HepG2 (cell line): ENCODE data around the gene MPG. TPM values are rescaled to one million over a fixed set of nuclear protein-coding genes. Genes with fewer than 3 reads are reported as not detected.

Source experiments
- ETV6 ChIP-seq: sonication (generic); formaldehyde crosslinking; conservative IDR thresholded peaks from 2 replicates; pipeline ENCODE4 v1.4.0; 2020; ENCODE audit warnings: missing genetic modification reagents
- GATAD2A ChIP-seq: IDR thresholded peaks from 2 replicates; pipeline ENCODE4 v1.6.1; 2016
- HNRNPL ChIP-seq: fragments of 200-400 bp; formaldehyde crosslinking; IDR thresholded peaks from 2 replicates; pipeline ENCODE4 v1.6.1; 2017; ENCODE audit warnings: mild to moderate bottlenecking, low read depth, low read length
- KDM6A ChIP-seq: IDR thresholded peaks from 2 replicates; pipeline ENCODE4 v1.6.1; 2016; ENCODE audit warnings: low read depth
- MBD4 ChIP-seq: IDR thresholded peaks from 2 replicates; pipeline ENCODE4 v1.6.1; 2012; ENCODE audit warnings: low read length, inconsistent platforms, borderline replicate concordance
- NR3C1 ChIP-seq: sonication (generic); formaldehyde crosslinking; IDR thresholded peaks from 2 replicates; pipeline ENCODE4 v1.4.0; 2020; ENCODE audit warnings: missing genetic modification reagents
- PRMT3 ChIP-seq: sonication (generic); formaldehyde crosslinking; IDR thresholded peaks from 2 replicates; pipeline ENCODE4 v1.8.1; 2022; ENCODE audit warnings: low read depth, mild to moderate bottlenecking, moderate library complexity, missing genetic modification reagents, borderline replicate concordance
- RFX1 ChIP-seq: fragments of 450-650 bp; IDR thresholded peaks from 2 replicates; pipeline ENCODE4 v1.6.1; 2017
- RFXANK ChIP-seq: IDR thresholded peaks from 2 replicates; pipeline ENCODE4 v1.6.1; 2016
- SMYD3 ChIP-seq: sonication (generic); formaldehyde crosslinking; IDR thresholded peaks from 2 replicates; pipeline ENCODE4 v1.8.1; 2023; ENCODE audit warnings: mild to moderate bottlenecking, missing genetic modification reagents
- SP4 ChIP-seq: sonication (generic); formaldehyde crosslinking; IDR thresholded peaks from 2 replicates; pipeline ENCODE4 v1.8.1; 2023; ENCODE audit warnings: mild to moderate bottlenecking, missing genetic modification reagents
- TCF12 ChIP-seq, 2 experiments: fragments of 450-650 bp in 1 of 2; sonication (generic) in 1 of 2; formaldehyde crosslinking in 1 of 2; IDR thresholded peaks; 2 replicates each; pipeline versions ENCODE4 v1.6.1 to v1.8.0; 2017 to 2022; ENCODE audit warnings: antibody characterized with exemption in 1 of 2, mild to moderate bottlenecking in 1 of 2, missing genetic modification reagents in 1 of 2, moderate library complexity in 1 of 2
- THAP11 ChIP-seq: IDR thresholded peaks from 2 replicates; pipeline ENCODE4 v1.6.1; 2016; ENCODE audit warnings: missing biosample characterization, missing genetic modification reagents
- THAP8 ChIP-seq: sonication (generic); formaldehyde crosslinking; IDR thresholded peaks from 2 replicates; pipeline ENCODE4 v1.5.1; 2020; ENCODE audit warnings: missing genetic modification reagents, mild to moderate bottlenecking, borderline replicate concordance
- XBP1 ChIP-seq: sonication (generic); formaldehyde crosslinking; IDR thresholded peaks from 2 replicates; pipeline ENCODE4 v1.5.0; 2020; ENCODE audit warnings: missing genetic modification reagents
- ZC3H4 ChIP-seq: sonication (generic); formaldehyde crosslinking; IDR thresholded peaks from 2 replicates; pipeline ENCODE4 v1.4.0; 2020; ENCODE audit warnings: missing genetic modification reagents, borderline replicate concordance
- ZKSCAN5 ChIP-seq: sonication (generic); formaldehyde crosslinking; IDR thresholded peaks from 2 replicates; pipeline ENCODE4 v1.5.1; 2020; ENCODE audit warnings: mild to moderate bottlenecking, missing genetic modification reagents
- ZKSCAN8 ChIP-seq: IDR thresholded peaks from 2 replicates; pipeline ENCODE4 v1.6.1; 2016; ENCODE audit warnings: borderline replicate concordance, missing genetic modification reagents, missing compliant biosample characterization
- ZNF160 ChIP-seq: sonication (generic); formaldehyde crosslinking; IDR thresholded peaks from 2 replicates; pipeline ENCODE4 v1.8.0; 2022; ENCODE audit warnings: mild to moderate bottlenecking, inconsistent platforms, missing genetic modification reagents
- ZNF251 ChIP-seq: sonication (generic); formaldehyde crosslinking; IDR thresholded peaks from 2 replicates; pipeline ENCODE4 v1.9.0; 2021; ENCODE audit warnings: mild to moderate bottlenecking, missing genetic modification reagents
- ZNF3 ChIP-seq: IDR thresholded peaks from 2 replicates; pipeline ENCODE4 v1.7.0; 2017; ENCODE audit warnings: inconsistent platforms
- ZNF468 ChIP-seq: sonication (generic); formaldehyde crosslinking; IDR thresholded peaks from 2 replicates; pipeline ENCODE4 v1.8.0; 2022; ENCODE audit warnings: mild to moderate bottlenecking, moderate library complexity, missing genetic modification reagents
- ZNF550 ChIP-seq: sonication (generic); formaldehyde crosslinking; IDR thresholded peaks from 2 replicates; pipeline ENCODE4 v1.4.0; 2020; ENCODE audit warnings: mild to moderate bottlenecking, missing genetic modification reagents, borderline replicate concordance
- ZNF552 ChIP-seq: sonication (generic); formaldehyde crosslinking; IDR thresholded peaks from 2 replicates; pipeline ENCODE4 v1.9.0; 2022; ENCODE audit warnings: missing genetic modification reagents, mild to moderate bottlenecking, borderline replicate concordance
- polyA plus RNA-seq, 8 experiments: library from polyadenylated mRNA; depleted of rRNA in 3 of 8; stranded (reverse) in 7 of 8; unstranded in 1 of 8; fragments of >200 nt; fragmentation: Illumina TruSeq in 4 of 8; extraction: Trizol in 4 of 8; gene quantifications; 2 replicates each; pipeline versions ENCODE4 v1.2.1 to v1.2.3, GENCODE V29; 2011 to 2016; ENCODE audit warnings: low read depth in 4 of 8, missing spikeins in 1 of 8, mixed read lengths in 1 of 8; ENCODE audit not compliant: insufficient read depth in 1 of 8
- total RNA-seq, 5 experiments: library from RNA; depleted of rRNA; stranded (reverse); fragments of >200 nt; fragmentation: Illumina TruSeq; extraction: Trizol; gene quantifications; 2 replicates each; pipeline ENCODE4 v1.2.3, GENCODE V29; 2016; ENCODE audit warnings: low read depth in 1 of 5
- TF ChIP-seq, protein P1 (sequence below): sonication (generic); formaldehyde crosslinking; IDR thresholded peaks from 2 replicates; pipeline ENCODE4 v1.4.0; 2020; ENCODE audit warnings: missing genetic modification reagents, borderline replicate concordance
- TF ChIP-seq, protein P2 (sequence below): sonication (generic); formaldehyde crosslinking; IDR thresholded peaks from 2 replicates; pipeline ENCODE4 v1.5.1; 2020; ENCODE audit warnings: mild to moderate bottlenecking, missing genetic modification reagents, borderline replicate concordance
- TF ChIP-seq, protein P3 (sequence below): sonication (generic); formaldehyde crosslinking; IDR thresholded peaks from 2 replicates; pipeline ENCODE4 v1.5.1; 2020; ENCODE audit warnings: missing genetic modification reagents, mild to moderate bottlenecking, borderline replicate concordance

The MPG gene
- total and polyA plus RNA-seq, 2 of the 13 experiments (the other 11 are each of a cell fraction or from before 2014, with no cell fraction given) = 59.1 to 62.5 TPM

DNA sequence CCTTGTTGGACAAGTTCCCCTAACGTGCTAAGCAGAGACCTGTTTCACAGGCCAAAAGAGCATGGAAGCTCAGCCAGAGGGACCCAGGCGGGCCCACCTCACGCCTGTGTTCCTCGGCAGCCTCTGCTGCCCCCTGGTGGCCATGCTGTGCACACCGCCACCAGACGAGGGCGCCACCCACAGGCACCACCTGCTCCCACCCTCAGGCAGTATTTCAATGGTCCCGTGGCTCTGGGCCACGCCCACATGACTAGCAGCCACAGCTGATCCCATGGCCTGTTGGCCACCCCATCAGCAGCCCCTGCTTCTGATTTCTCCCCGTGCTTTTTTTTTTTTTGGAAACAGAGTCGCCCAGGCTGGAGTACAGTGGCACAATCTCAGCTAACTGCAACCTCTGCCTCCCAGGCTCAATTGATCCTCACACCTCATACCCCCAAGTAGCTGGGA is 18.9 kb downstream of the MPG start (continued):
- TF ChIP-seq GATAD2A (CRISPR knock-in tag) = peak; percentile 69
- no peak for TF ChIP-seq SMYD3
- no peak for TF ChIP-seq ZNF468 (CRISPR knock-in tag)
- 0 out of 2 replicates have a peak, but pooled peaks have one; percentile 37 for TF ChIP-seq HNRNPL
- TF ChIP-seq RFXANK (CRISPR knock-in tag) = no peak
- TF ChIP-seq ZNF552 (CRISPR knock-in tag) = no peak
- TF ChIP-seq THAP11 (CRISPR knock-in tag) = peak; percentile 66
- TF ChIP-seq ZNF251 (CRISPR knock-in tag) = no peak
- no peak for TF ChIP-seq XBP1 (CRISPR knock-in tag)
- TF ChIP-seq KDM6A (CRISPR knock-in tag) = no peak
- no peak for TF ChIP-seq NR3C1 (CRISPR knock-in tag)
- no peak for TF ChIP-seq ZC3H4 (CRISPR knock-in tag)
- TF ChIP-seq ZKSCAN8 (CRISPR knock-in tag) = 0 out of 2 replicates have a peak, but pooled peaks have one; percentile 18
- no peak for TF ChIP-seq THAP8
- TF ChIP-seq PRMT3 (CRISPR knock-in tag) = no peak
- no peak for TF ChIP-seq MBD4
- TF ChIP-seq ZNF3 (CRISPR knock-in tag) = no peak
- TF ChIP-seq RFX1 = no peak
- TF ChIP-seq, protein P1, sequence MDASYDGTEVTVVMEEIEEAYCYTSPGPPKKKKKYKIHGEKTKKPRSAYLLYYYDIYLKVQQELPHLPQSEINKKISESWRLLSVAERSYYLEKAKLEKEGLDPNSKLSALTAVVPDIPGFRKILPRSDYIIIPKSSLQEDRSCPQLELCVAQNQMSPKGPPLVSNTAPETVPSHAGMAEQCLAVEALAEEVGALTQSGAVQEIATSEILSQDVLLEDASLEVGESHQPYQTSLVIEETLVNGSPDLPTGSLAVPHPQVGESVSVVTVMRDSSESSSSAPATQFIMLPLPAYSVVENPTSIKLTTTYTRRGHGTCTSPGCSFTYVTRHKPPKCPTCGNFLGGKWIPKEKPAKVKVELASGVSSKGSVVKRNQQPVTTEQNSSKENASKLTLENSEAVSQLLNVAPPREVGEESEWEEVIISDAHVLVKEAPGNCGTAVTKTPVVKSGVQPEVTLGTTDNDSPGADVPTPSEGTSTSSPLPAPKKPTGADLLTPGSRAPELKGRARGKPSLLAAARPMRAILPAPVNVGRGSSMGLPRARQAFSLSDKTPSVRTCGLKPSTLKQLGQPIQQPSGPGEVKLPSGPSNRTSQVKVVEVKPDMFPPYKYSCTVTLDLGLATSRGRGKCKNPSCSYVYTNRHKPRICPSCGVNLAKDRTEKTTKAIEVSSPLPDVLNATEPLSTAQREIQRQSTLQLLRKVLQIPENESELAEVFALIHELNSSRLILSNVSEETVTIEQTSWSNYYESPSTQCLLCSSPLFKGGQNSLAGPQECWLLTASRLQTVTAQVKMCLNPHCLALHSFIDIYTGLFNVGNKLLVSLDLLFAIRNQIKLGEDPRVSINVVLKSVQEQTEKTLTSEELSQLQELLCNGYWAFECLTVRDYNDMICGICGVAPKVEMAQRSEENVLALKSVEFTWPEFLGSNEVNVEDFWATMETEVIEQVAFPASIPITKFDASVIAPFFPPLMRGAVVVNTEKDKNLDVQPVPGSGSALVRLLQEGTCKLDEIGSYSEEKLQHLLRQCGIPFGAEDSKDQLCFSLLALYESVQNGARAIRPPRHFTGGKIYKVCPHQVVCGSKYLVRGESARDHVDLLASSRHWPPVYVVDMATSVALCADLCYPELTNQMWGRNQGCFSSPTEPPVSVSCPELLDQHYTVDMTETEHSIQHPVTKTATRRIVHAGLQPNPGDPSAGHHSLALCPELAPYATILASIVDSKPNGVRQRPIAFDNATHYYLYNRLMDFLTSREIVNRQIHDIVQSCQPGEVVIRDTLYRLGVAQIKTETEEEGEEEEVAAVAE (CRISPR knock-in tag) = no peak
- TF ChIP-seq ETV6 (CRISPR knock-in tag) = no peak; the same call in 1 of the 2 replicates
- no peak for TF ChIP-seq TCF12 (IDR thresholded peaks at IDR 0.05)
- TF ChIP-seq TCF12 (CRISPR knock-in tag; IDR thresholded peaks at IDR 0.05) = no peak
- no peak for TF ChIP-seq ZNF160 (CRISPR knock-in tag)
- TF ChIP-seq ZNF550 (CRISPR knock-in tag) = no peak
- peak; percentile 63; the same call in 1 of the 2 replicates for TF ChIP-seq SP4 (CRISPR knock-in tag)
- TF ChIP-seq, protein P2, sequence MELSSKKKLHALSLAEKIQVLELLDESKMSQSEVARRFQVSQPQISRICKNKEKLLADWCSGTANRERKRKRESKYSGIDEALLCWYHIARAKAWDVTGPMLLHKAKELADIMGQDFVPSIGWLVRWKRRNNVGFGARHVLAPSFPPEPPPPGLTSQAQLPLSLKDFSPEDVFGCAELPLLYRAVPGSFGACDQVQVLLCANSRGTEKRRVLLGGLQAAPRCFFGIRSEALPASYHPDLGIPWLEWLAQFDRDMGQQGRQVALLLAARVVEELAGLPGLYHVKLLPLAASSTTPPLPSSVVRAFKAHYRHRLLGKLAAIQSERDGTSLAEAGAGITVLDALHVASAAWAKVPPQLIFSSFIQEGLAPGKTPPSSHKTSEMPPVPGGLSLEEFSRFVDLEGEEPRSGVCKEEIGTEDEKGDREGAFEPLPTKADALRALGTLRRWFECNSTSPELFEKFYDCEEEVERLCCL (CRISPR knock-in tag) = no peak
- TF ChIP-seq, protein P3, sequence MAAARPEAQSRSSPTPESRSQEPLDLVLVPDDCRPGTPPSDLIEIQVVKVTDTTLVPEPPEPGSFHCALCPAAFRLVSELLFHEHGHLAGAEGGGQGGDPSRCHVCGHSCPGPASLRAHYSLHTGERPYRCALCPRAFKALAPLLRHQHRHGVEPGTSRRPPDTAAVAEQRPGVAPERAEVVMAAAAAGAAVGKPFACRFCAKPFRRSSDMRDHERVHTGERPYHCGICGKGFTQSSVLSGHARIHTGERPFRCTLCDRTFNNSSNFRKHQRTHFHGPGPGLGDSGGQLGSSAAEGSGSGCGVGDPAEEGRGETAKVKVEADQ (CRISPR knock-in tag) = no peak
- no peak for TF ChIP-seq ZKSCAN5
